ENCODE results near the gene JCAD. TPM values are rescaled to one million over a fixed set of nuclear protein-coding genes. Genes with fewer than 3 reads are reported as not detected.

The JCAD gene
- polyA plus RNA-seq, 2 of the 4 experiments (the other 2 are of a cell fraction): 4.4 to 6.4 TPM

- no peak for TF ChIP-seq CTCF (IDR thresholded peaks at IDR 0.05)
These were observed 22.6 kb downstream of the JCAD start (continued) for GRCh38 chr10:30036811-30037210.

- Histone ChIP-seq H3K9me3 (no peaks in the 10 kb centered on the region), H3K4me3 (no peak overlapping the region), H3K4me1 (no peaks in the 10 kb centered on the region), H3K27ac (no peak overlapping the region), H3K4me2 (no peak overlapping the region)
- WGBS (ENCODE audit: missing lambda C conversion rate): 78% methylated on average over 3 of the region's 3 CpGs
- DNase-seq (ENCODE audit: low read depth in 1 of 2, low spot score in 1 of 2): no peak
- no peak for ATAC-seq
- TF ChIP-seq USF2 (IDR thresholded peaks at IDR 0.05): no peak
- TF ChIP-seq MAZ (IDR thresholded peaks at IDR 0.05; ENCODE audit: borderline replicate concordance, low read depth, low read length): no peak
- no peak for TF ChIP-seq KDM5A (IDR thresholded peaks at IDR 0.05)
- no peak for TF ChIP-seq ZSCAN20 (CRISPR knock-in tag; IDR thresholded peaks at IDR 0.05)
- TF ChIP-seq CTCF (IDR thresholded peaks at IDR 0.05): no peak
- TF ChIP-seq SREBF2 (IDR thresholded peaks at IDR 0.05): no peak
- TF ChIP-seq ZC3H11A (IDR thresholded peaks at IDR 0.05): no peak
- TF ChIP-seq NPAS2 (CRISPR knock-in tag; IDR thresholded peaks at IDR 0.05; ENCODE audit: borderline replicate concordance): no peak
- TF ChIP-seq RAD21 (conservative IDR thresholded peaks at IDR 0.05 in 1 of 2, IDR thresholded peaks at IDR 0.05 in 1 of 2): no peak
- no peak for TF ChIP-seq POLR2AphosphoS2 (conservative IDR thresholded peaks at IDR 0.05; ENCODE audit: low read length)
- no peak for TF ChIP-seq EP300 (IDR thresholded peaks at IDR 0.05)
- no peak for TF ChIP-seq FOSB (CRISPR knock-in tag; IDR thresholded peaks at IDR 0.05)
- TF ChIP-seq CBX2 (IDR thresholded peaks at IDR 0.05; ENCODE audit: borderline replicate concordance, low read depth): no peak
- no peak for TF ChIP-seq PHF8 (IDR thresholded peaks at IDR 0.05; ENCODE audit: borderline replicate concordance, low read depth)
- TF ChIP-seq GATA3 (IDR thresholded peaks at IDR 0.05; ENCODE audit: borderline replicate concordance): no peak
- TF ChIP-seq RNF2 (IDR thresholded peaks at IDR 0.05; ENCODE audit: borderline replicate concordance, low read depth): no peak
- TF ChIP-seq RFX5 (IDR thresholded peaks at IDR 0.05): no peak
- TF ChIP-seq JUN (IDR thresholded peaks at IDR 0.05): no peak
- ChIA-PET POLR2A (no interaction called here), CTCF (interaction anchor here (0.6 to 0.8 kb wide), 2 partner anchors 9 to 1097 kb away, joined by 3 read pairs; no protein-coding TSS in a partner anchor)
- no peak for FAIRE-seq
These were observed 23.0 kb downstream of the JCAD start for GRCh38 chr10:30036341-30036740.

GRCh38 chr10:30034433-30035137, 24.8 kb downstream of the JCAD start:
- Histone ChIP-seq H3K4me3 (no peak overlapping the region), H3K4me2 (no peak overlapping the region), H3K27ac (no peak overlapping the region), H3K4me1 (no peaks in the 10 kb centered on the region), H3K9me3 (no peaks in the 10 kb centered on the region)
- DNase-seq (ENCODE audit: low read depth in 1 of 2, low spot score in 1 of 2): no peak
- no peak for ATAC-seq
- ChIA-PET CTCF (no interaction called here), POLR2A (no interaction called here)
- no peak for FAIRE-seq
- 90% methylated on average over 15 of the region's 15 CpGs for WGBS (ENCODE audit: missing lambda C conversion rate)
- TF ChIP-seq MAZ (IDR thresholded peaks at IDR 0.05; ENCODE audit: borderline replicate concordance, low read depth, low read length) (no peak), FOXS1 (CRISPR knock-in tag; IDR thresholded peaks at IDR 0.05) (no peak), ATOH8 (CRISPR knock-in tag; IDR thresholded peaks at IDR 0.05; ENCODE audit: low read depth) (no peak), PBX3 (IDR thresholded peaks at IDR 0.05) (no peak), TP53 (CRISPR knock-in tag; IDR thresholded peaks at IDR 0.05) (no peak), SREBF2 (IDR thresholded peaks at IDR 0.05) (no peak), MAX (IDR thresholded peaks at IDR 0.05) (no peak), NPAS2 (CRISPR knock-in tag; IDR thresholded peaks at IDR 0.05; ENCODE audit: borderline replicate concordance) (no peak), CHD4 (IDR thresholded peaks at IDR 0.05; ENCODE audit: borderline replicate concordance) (no peak), ELK1 (IDR thresholded peaks at IDR 0.05; ENCODE audit: low read depth, low read length) (no peak)

Measured in A549 (cell line).